Vagina (tissue), 2 donors: ENCODE measurements around the gene TRMT2A.

ENCODE experiments used
- CTCF ChIP-seq, 3 experiments: fragments of 450-650 bp in 2 of 3; fragments of 200-600 bp in 1 of 3; sonication (generic) in 1 of 3; IDR thresholded peaks; one replicate each; pipeline ENCODE4 v1.5.1; 2017 to 2019; ENCODE audit warnings: antibody characterized with exemption in 3 of 3, mild to moderate bottlenecking in 2 of 3, moderate library complexity in 2 of 3
- POLR2A ChIP-seq, 2 donors: fragments of 450-650 bp; IDR thresholded peaks; one replicate each; pipeline ENCODE4 v1.6.1; 2017; ENCODE audit warnings: antibody characterized with exemption in 2 of 2, mild to moderate bottlenecking in 2 of 2, moderate library complexity in 2 of 2
- POLR2AphosphoS5 ChIP-seq, 2 donors: sonication (generic); formaldehyde crosslinking; IDR thresholded peaks; one replicate each; pipeline ENCODE4 v1.9.0; 2017; ENCODE audit warnings: antibody characterized with exemption in 2 of 2, mild to moderate bottlenecking in 2 of 2, low read depth in 1 of 2; ENCODE audit not compliant: insufficient read depth in 1 of 2

DNA sequence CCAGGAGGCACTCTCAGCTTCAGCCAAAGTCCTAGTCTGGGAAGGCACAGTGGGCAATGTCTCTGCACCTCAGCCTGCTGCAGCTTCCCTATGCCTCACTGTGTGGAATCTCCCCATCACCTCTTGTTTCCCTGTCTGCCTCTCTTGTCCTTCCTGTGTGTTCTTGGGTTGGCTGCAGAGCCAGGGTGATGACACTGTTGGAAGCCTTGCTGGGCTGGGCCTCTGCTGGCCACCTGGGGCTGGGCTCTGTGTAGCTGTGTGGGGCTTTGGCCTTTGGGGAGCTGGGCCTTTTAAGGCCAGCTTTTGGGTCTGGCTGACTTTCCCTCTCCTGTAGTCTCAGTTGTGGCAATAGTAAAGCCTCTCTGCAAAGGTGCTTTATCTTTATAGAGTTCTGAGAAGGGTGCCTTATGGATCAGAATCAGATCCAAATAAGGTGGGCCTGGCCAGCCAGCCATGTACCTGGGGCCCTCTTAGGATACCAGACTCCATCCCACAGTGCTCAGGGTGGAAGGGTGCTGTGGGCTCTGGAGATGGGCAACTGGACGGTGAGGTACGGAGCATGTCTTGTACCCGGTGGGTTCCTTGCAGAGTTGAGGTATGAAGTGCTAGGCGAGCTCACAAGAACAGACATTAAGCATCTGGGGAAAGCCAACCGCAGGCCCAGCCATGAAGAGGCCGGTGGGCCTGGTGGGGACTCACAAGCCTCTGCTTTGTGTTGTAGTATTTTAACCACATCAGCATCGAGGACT, 11.4 kb downstream of the TRMT2A start:
- TF ChIP-seq POLR2A (IDR thresholded peaks at IDR 0.05) (no peak), CTCF (IDR thresholded peaks at IDR 0.05) (no peak), POLR2AphosphoS5 (IDR thresholded peaks at IDR 0.05; ENCODE audit: insufficient read depth in 1 of 2, low read depth in 1 of 2) (no peak)
